Nephron progenitor cell (in vitro differentiated cells): Measurements from ENCODE around the gene CMPK1.

Experiments used
- DNase-seq: peaks from one replicate; pipeline ENCODE4 v3.0.0; 2021
- H3K27ac Mint-ChIP-seq: 2 replicates; pipeline ENCODE4 v1.8.0; 2021; ENCODE audit warnings: mild to moderate bottlenecking, moderate library complexity, mixed read lengths
- H3K27me3 Mint-ChIP-seq: 2 replicates; pipeline ENCODE4 v1.8.0; 2021; ENCODE audit warnings: mild to moderate bottlenecking, low read depth, mixed read lengths; ENCODE audit not compliant: poor library complexity
- H3K36me3 Mint-ChIP-seq: 2 replicates; pipeline ENCODE4 v1.8.0; 2021; ENCODE audit warnings: low read depth, mixed read lengths
- H3K4me1 Mint-ChIP-seq: 2 replicates; pipeline ENCODE4 v1.8.0; 2021; ENCODE audit warnings: mixed read lengths
- H3K4me3 Mint-ChIP-seq: 2 replicates; pipeline ENCODE4 v1.8.0; 2021; ENCODE audit warnings: mild to moderate bottlenecking, moderate library complexity, mixed read lengths
- H3K9me3 Mint-ChIP-seq: 2 replicates; pipeline ENCODE4 v1.8.0; 2021; ENCODE audit warnings: mild to moderate bottlenecking, moderate library complexity, mixed read lengths
- CTCF ChIP-seq: fragments of 200-600 bp; sonication (generic); IDR thresholded peaks from 2 replicates; pipeline ENCODE4 v1.5.0; 2021; ENCODE audit warnings: antibody characterized with exemption

The CMPK1 gene

GRCh38 chr1:47347735-47348134 lies 14.1 kb downstream of the CMPK1 start:
- no peaks in the 10 kb centered on the region for H3K27me3 Mint-ChIP-seq
- peaks cover 37% of the 10 kb centered on the region for H3K36me3 Mint-ChIP-seq
- peaks cover 5% of the 10 kb centered on the region for H3K4me1 Mint-ChIP-seq
- TF ChIP-seq CTCF: no peak
- peak overlapping the region; percentile 74 for H3K27ac Mint-ChIP-seq
- no peak for DNase-seq
- no peaks in the 10 kb centered on the region for H3K9me3 Mint-ChIP-seq
- no peak overlapping the region for H3K4me3 Mint-ChIP-seq

- Mint-ChIP-seq H3K36me3 (peaks cover 37% of the 10 kb centered on the region), H3K27ac (no peak overlapping the region), H3K4me3 (no peak overlapping the region), H3K9me3 (no peaks in the 10 kb centered on the region), H3K4me1 (peaks cover 5% of the 10 kb centered on the region), H3K27me3 (no peaks in the 10 kb centered on the region)
- no peak for TF ChIP-seq CTCF
- DNase-seq: no peak
Observed at GRCh38 chr1:47348246-47348645, 14.7 kb downstream of the CMPK1 start.

- TF ChIP-seq CTCF: no peak
- DNase-seq: no peak
- no peak overlapping the region for H3K27ac Mint-ChIP-seq
- peaks cover 5% of the 10 kb centered on the region for H3K4me1 Mint-ChIP-seq
- no peak overlapping the region for H3K4me3 Mint-ChIP-seq
- no peaks in the 10 kb centered on the region for H3K27me3 Mint-ChIP-seq
- peaks cover 19% of the 10 kb centered on the region for H3K36me3 Mint-ChIP-seq
- H3K9me3 Mint-ChIP-seq: no peaks in the 10 kb centered on the region
Observed at GRCh38 chr1:47351305-47351704, 17.7 kb downstream of the CMPK1 start.

GRCh38 chr1:47361380-47361779 lies 27.8 kb downstream of the CMPK1 start:
- H3K4me1 Mint-ChIP-seq: no peaks in the 10 kb centered on the region
- no peak for TF ChIP-seq CTCF
- no peaks in the 10 kb centered on the region for H3K27me3 Mint-ChIP-seq
- no peak overlapping the region for H3K27ac Mint-ChIP-seq
- DNase-seq: no peak
- peaks cover 5% of the 10 kb centered on the region for H3K36me3 Mint-ChIP-seq
- H3K4me3 Mint-ChIP-seq: no peak overlapping the region
- H3K9me3 Mint-ChIP-seq: no peaks in the 10 kb centered on the region

GRCh38 chr1:47362828-47363227 lies 29.2 kb downstream of the CMPK1 start:
- no peak overlapping the region for H3K27ac Mint-ChIP-seq
- peaks cover 5% of the 10 kb centered on the region for H3K36me3 Mint-ChIP-seq
- no peak for DNase-seq
- TF ChIP-seq CTCF: no peak
- no peaks in the 10 kb centered on the region for H3K9me3 Mint-ChIP-seq
- no peaks in the 10 kb centered on the region for H3K4me1 Mint-ChIP-seq
- H3K27me3 Mint-ChIP-seq: no peaks in the 10 kb centered on the region
- H3K4me3 Mint-ChIP-seq: no peak overlapping the region

GRCh38 chr1:47367651-47368050 lies 34.1 kb downstream of the CMPK1 start:
- Mint-ChIP-seq H3K9me3 (no peaks in the 10 kb centered on the region), H3K4me1 (no peaks in the 10 kb centered on the region), H3K4me3 (no peak overlapping the region)

More at GRCh38 chr1:47367651-47368050, 34.1 kb downstream of the CMPK1 start:
- peaks cover 2% of the 10 kb centered on the region for H3K27me3 Mint-ChIP-seq
- no peak for DNase-seq
- no peak overlapping the region for H3K27ac Mint-ChIP-seq
- TF ChIP-seq CTCF: no peak
- peaks cover 39% of the 10 kb centered on the region for H3K36me3 Mint-ChIP-seq
